GM18517 (cell line): ENCODE measurements around the gene VAPA.

ENCODE experiments used
- ATAC-seq: cut with Tn5 transposase; IDR thresholded peaks from one replicate; pipeline ENCODE4 v1.9.1; 2021; ENCODE audit warnings: mild to moderate bottlenecking, moderate library complexity; ENCODE audit not compliant: unreplicated experiment

VAPA gene

GRCh38 chr18:9931678-9932077 lies 17.9 kb downstream of the VAPA start:
- ATAC-seq = no peak

DNA sequence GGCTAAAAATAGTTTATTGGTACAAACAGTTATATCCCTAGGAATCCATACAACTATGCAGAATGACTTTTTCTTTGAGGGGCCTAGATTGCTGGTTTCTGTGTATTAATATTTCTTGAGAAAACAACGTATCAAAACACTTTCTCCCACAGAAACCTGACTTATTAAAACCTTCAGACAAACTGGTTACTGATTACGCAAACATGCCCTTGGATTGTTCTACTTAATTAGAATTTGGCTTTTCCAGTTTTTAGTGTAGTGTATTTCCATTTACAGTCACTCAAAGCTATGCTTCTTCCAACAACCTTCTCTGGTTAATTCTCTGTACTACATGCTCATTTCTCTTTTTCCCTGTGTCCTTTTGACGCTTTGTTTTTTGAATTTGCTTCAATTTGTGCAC lies 20.0 kb downstream of the VAPA start:
- no peak for ATAC-seq

DNA sequence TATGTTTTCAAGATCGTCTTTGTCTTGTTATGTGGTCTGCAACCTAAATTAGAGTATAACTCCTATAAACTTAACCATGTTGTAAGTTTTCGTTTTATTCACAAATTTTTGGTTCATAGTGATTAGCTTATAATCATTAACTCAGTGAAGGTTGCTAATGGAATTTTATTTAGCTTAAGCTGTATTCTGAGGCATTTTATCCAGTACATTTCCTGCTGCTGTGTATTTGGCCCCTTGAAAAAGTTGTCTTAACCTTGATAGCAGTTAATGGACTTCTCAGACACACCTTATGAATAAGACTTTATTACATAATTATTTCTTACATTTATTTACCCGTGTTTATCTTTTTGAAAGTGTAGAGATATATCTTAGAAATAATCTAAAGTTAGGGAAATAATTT lies 20.5 kb downstream of the VAPA start:
- no peak for ATAC-seq

- no peak for ATAC-seq
Observed at GRCh38 chr18:9941103-9941502, 27.3 kb downstream of the VAPA start.

GRCh38 chr18:9941660-9942059 lies 27.8 kb downstream of the VAPA start:
- no peak for ATAC-seq

DNA sequence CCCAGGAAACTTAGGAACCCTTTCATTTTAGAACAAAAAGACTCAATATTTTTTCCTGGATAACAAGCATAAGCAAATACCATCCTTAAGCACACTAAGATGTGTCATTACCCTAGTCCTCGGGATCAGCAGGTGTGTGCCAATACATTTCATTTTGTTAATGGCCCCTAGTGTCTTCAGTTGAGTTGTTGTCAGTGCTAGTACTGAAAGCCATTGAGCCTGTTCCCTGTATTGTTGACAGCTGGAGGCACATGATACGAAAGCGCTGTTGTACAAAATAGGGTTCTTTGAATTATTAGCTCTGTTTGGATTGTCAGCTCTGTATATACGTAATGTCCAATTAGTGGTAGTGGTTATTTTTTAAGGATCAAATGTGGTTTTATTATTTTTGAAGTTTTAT lies 29.5 kb downstream of the VAPA start:
- no peak for ATAC-seq

DNA sequence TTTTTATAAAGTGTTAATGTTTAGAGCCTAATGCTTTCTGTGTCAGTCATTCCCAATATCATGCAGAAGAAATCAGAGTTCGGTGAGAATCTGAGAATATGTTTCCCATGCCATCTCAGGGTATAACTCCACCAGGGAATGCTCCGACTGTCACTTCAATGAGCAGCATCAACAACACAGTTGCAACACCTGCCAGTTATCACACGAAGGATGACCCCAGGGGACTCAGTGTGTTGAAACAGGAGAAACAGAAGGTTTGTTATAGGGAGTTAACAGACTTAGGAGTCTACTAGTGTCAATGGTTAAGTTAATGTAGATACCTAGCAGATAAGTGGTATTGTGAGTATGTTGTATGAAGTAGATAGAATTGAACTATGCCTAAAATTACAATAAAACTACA lies 31.0 kb downstream of the VAPA start:
- ATAC-seq = no peak

GRCh38 chr18:9946831-9947230 lies 33.0 kb downstream of the VAPA start:
- no peak for ATAC-seq

DNA sequence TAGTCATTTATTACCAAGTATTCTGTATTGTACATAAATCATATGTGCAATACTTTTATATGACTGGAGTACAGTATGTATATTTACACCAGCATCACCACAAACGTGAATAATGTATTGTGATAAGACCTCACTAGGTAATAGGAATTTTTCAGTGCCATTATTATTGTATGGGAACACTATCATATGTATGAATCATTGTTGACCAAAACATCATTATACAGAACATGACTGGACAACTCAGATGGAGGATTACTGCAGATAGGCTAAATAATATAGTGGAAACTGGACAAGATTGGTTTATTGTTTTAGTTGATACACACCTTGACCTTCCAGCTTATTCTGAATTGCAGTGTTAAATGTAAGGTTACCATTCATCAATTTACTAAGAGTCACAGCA lies 33.4 kb downstream of the VAPA start:
- ATAC-seq = no peak

DNA sequence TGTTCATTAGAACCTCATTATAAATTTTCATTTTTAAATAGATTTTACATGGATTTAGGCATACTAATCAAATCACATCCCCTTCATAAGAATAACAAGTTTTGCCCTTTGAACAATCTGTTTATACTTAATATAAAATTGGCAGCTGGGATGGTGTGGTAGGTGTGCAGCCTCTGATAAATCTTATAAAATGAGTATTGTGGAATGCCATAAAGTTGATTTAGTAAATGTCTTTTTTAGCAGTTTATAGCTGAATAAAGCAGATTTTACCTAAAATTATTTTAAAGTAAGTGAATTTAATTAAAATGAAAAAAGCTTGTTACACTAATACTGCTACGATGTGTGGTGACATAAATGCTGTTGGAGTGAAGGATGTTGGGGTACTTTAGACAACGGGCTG lies 35.5 kb downstream of the VAPA start:
- ATAC-seq = no peak

DNA sequence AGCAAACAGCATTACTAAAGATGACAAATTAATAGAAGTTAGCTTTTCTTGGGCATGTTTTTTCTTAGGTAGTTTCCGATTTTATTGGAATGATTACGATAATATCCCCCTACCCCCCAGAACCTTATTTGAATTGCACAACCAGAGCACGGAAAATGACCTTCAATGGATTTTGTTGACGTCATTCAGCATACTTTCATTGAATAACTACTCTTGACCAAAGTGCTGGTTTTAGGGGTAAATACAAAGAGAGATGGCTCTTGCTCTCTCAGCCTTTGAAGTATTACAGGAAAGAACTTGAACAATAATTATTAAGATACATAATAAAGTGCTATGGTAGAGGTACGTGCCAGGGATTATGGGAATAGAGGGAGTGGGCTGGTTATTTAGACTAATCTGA lies 36.0 kb downstream of the VAPA start:
- no peak for ATAC-seq

GRCh38 chr18:9950289-9951016 lies 36.6 kb downstream of the VAPA start:
- no peak for ATAC-seq

GRCh38 chr18:9951022-9951859 lies 37.4 kb downstream of the VAPA start:
- ATAC-seq = no peak

DNA sequence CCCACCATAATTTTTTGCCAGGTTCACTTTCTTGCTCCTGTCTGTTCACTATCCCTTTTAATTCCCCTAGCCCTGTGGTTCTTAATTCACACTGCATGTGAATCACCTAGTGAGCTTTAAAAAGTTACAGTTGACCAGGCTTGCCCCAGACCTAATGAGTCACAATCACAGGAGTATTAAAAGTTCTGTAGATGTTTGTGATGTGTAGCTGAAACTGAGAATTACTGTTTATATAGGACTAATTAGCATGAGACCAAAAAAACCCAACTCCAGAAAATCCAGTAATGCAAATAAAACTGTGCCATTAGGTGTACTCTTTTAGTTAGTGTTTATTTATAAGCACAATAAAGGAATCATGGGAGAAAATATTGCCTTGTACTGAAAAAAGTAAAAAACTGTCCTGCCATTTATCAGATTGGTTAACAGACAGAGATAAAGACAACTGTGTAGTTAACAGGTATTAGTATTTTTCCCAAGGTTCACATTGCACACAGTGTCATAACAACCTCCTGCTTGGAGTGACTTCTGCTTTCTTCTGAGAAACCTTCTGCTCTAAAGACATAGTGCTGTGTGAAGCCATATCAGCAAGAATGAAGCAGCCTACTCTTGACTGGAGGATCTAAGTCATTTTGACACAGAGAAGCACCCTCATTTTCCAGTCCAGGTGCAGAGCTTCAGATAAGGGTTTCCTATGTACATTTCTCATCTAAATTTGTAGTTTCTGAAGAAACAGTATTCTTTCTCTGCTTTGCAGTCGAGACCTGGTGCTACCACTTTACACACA lies 39.0 kb downstream of the VAPA start:
- no peak for ATAC-seq

DNA sequence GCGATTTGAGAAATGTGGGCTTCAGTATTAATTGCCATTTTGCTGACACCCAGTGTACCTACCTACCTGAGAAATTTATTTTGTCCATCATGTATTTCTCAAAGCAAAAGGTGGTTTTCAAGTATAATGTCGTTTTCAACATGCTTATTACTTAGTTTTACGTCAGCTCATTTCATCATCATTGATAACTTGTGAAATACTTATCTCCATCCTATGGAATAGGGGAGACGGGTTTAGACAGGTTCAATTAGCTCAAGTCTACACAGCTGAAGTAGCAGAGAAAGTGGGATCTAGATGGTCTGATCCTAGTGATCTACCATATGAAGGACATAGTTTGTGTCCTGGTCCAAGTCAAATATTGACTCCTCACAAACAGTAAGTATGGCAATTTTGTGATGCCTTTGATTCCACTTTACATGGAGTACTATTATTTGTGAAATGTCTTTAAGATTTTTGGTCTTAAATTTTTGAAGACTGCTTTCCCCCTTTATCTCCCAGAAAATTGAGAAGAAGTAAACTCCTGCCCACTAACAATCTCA lies 45.1 kb downstream of the VAPA start:
- ATAC-seq = no peak

- no peak for ATAC-seq
Observed at GRCh38 chr18:9959564-9959963, 45.7 kb downstream of the VAPA start.

- no peak for ATAC-seq
Observed at GRCh38 chr18:9960258-9960904, 46.6 kb downstream of the VAPA start.

- ATAC-seq = no peak
Observed at GRCh38 chr18:9961041-9961440, 47.2 kb downstream of the VAPA start.

- ATAC-seq = no peak
Observed at GRCh38 chr18:9965711-9966624, 52.2 kb downstream of the VAPA start.
